OCI-LY1 (cell line): ENCODE results near the gene P2RY11.

Source experiments
- CTCF ChIP-seq: fragments of 200-600 bp; sonication (generic), shearing (Covaris generic); IDR thresholded peaks from 2 replicates; pipeline ENCODE4 v1.5.1; 2017; ENCODE audit warnings: mild to moderate bottlenecking, antibody characterized with exemption, low read length, moderate library complexity, mixed read lengths
- EZH2 ChIP-seq: fragments of 200-600 bp; sonication (generic), shearing (Covaris generic); IDR thresholded peaks from 2 replicates; pipeline ENCODE4 v1.8.0; 2017; ENCODE audit warnings: borderline replicate concordance, mixed run types, mild to moderate bottlenecking, antibody characterized with exemption, low read length, moderate library complexity, mixed read lengths

GRCh38 chr19:10092648-10093294 lies 18.7 kb upstream of the P2RY11 start:
- TF ChIP-seq CTCF (no peak), EZH2 (no peak)
